NT2/D1 (cell line): ENCODE data around the gene TECTA.

ENCODE experiments used
- DNase-seq: peaks from one replicate; pipeline ENCODE4 v3.0.0-alpha.2; 2011; ENCODE audit warnings: low read depth, low spot score
- H3K27me3 ChIP-seq: 2 replicates; pipeline ENCODE4 v1.6.0; 2011; ENCODE audit warnings: mild to moderate bottlenecking; ENCODE audit not compliant: insufficient read length, insufficient read depth
- H3K36me3 ChIP-seq: 2 replicates; pipeline ENCODE4 v1.6.1; 2011; ENCODE audit warnings: mild to moderate bottlenecking, low read length, mixed read lengths; ENCODE audit not compliant: insufficient read depth, insufficient read length
- H3K4me1 ChIP-seq: 2 replicates; pipeline ENCODE4 v1.5.1; 2011; ENCODE audit not compliant: insufficient read depth, insufficient read length
- H3K4me3 ChIP-seq: 2 replicates; pipeline ENCODE4 v1.5.1; 2011; ENCODE audit warnings: low read depth; ENCODE audit not compliant: insufficient read length
- H3K9ac ChIP-seq: 2 replicates; pipeline ENCODE4 v1.6.0; 2011; ENCODE audit warnings: low read depth; ENCODE audit not compliant: insufficient read length
- H3K9me3 ChIP-seq: 2 replicates; pipeline ENCODE4 v1.5.1; 2011; ENCODE audit warnings: mild to moderate bottlenecking, low read length; ENCODE audit not compliant: insufficient read depth
- SUZ12 ChIP-seq: IDR thresholded peaks from 2 replicates; pipeline ENCODE4 v1.6.1; 2011; ENCODE audit not compliant: insufficient read length, insufficient read depth; ENCODE audit errors: extremely low read depth
- YY1 ChIP-seq: IDR thresholded peaks from 2 replicates; pipeline ENCODE4 v1.6.1; 2011; ENCODE audit not compliant: insufficient read length, insufficient read depth
- ZNF274 ChIP-seq: IDR thresholded peaks from 2 replicates; pipeline ENCODE4 v1.6.1; 2011; ENCODE audit warnings: mild to moderate bottlenecking, low read depth, low read length

Gene TECTA

DNA sequence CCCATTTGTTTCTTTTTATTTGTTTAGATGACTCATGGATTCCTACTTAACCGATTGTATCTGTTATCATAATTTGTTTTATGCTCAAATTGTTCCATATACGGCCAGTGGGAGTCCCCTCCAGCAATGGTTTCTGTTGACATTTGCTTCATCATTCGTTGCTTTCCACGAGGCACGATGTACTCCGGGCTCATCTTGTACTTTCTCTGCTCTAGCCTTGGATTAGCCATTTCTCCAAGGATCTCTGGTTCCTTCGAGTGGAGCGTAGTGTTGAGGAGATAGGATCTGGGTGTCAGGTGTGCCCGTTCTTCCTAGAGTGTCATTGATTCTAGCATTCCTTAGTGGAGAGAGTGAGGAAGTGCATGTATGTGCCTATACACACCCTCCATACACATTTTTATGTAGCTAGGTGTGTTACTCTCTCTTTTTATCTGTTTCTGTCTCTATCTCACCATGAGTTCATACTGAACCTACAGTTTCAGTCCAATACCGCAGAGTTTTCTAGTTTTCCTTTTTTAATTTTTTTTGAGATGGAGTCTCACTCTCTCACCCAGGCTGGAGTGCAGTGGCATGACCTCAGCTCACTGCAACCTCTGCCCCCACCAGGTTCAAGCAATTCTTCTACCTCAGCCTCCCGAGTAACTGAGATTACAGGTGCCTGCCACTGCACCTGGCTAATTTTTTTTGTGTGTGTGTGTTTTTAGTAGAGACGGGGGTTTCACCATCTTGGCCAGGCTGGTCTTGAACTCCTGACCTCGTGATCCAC is 31.4 kb downstream of the TECTA start:
- TF ChIP-seq YY1, result no peak
- Histone ChIP-seq H3K4me3 (no peak overlapping the region), H3K4me1 (no peaks in the 10 kb centered on the region), H3K9ac (no peak overlapping the region), H3K36me3 (no peaks in the 10 kb centered on the region), H3K27me3 (no peaks in the 10 kb centered on the region), H3K9me3 (no peaks in the 10 kb centered on the region)
- DNase-seq, result no peak

DNA sequence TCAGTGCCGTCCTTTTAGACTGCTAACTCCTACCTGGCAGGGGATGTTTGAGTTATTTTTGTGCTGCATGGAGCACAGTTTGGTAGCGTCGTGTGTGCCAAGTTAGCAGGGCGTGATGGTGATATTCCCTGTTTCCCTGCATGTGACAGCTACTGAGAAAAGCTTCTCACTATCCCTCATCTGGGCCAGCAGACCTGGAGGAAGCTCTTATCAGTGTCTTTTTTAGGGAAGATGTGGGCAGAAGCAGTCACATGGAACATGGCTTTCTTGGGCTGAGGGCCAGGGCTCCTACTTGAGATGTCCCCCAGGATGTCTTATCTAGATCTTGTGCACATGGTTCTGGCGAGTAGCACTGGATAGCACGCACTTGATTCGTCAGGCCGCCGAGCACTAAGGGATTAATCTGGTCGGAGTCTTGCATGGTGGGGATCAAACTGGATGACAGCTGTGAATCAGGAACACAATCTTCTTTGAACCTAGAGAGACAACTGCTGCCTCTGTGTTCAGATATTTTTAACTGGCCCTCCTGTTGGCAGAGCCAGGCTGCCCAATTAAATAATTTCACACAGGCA is 33.8 kb downstream of the TECTA start:
- TF ChIP-seq ZNF274 (no peak), SUZ12 (no peak), YY1 (no peak)
- Histone ChIP-seq H3K27me3 (no peaks in the 10 kb centered on the region), H3K36me3 (no peaks in the 10 kb centered on the region), H3K4me3 (no peak overlapping the region), H3K9ac (no peak overlapping the region), H3K9me3 (no peaks in the 10 kb centered on the region), H3K4me1 (no peaks in the 10 kb centered on the region)
- no peak for DNase-seq

- Histone ChIP-seq H3K4me3 (no peak overlapping the region), H3K27me3 (no peaks in the 10 kb centered on the region)
- no peak for TF ChIP-seq ZNF274
Measured at GRCh38 chr11:121137005-121137404, 36.0 kb downstream of the TECTA start.

DNA sequence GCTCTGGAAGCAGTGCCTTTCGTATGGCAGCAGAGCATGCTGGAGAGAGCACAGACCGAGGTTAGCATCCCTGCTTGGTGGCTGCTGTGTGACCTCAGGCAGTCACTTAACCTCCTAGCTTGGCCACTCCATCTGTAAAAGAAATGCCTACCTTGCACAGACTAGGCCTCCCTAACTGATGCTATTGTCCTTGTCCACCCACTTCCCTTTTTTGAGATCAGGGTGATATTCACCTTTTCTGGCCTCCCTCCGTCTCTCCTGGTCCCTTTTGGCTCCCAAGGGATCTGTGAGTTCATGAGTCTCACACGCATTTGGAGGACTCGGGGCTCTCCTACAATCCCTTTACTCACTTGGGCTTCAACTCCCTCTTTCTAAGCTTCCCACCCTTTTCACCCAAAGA is 37.2 kb downstream of the TECTA start:
- no peak overlapping the region for H3K4me3 ChIP-seq
- H3K36me3 ChIP-seq, result no peaks in the 10 kb centered on the region
- no peaks in the 10 kb centered on the region for H3K9me3 ChIP-seq
- no peak overlapping the region for H3K9ac ChIP-seq
- no peak for TF ChIP-seq SUZ12
- TF ChIP-seq YY1, result no peak
- no peak for TF ChIP-seq ZNF274
- H3K4me1 ChIP-seq, result no peaks in the 10 kb centered on the region
- no peak for DNase-seq
- no peaks in the 10 kb centered on the region for H3K27me3 ChIP-seq

More at GRCh38 chr11:121137005-121137404, 36.0 kb downstream of the TECTA start:
- no peak for DNase-seq
- Histone ChIP-seq H3K36me3 (no peaks in the 10 kb centered on the region), H3K9me3 (no peaks in the 10 kb centered on the region), H3K4me1 (no peaks in the 10 kb centered on the region), H3K9ac (no peak overlapping the region)

- Histone ChIP-seq H3K9ac (no peak overlapping the region), H3K27me3 (no peaks in the 10 kb centered on the region), H3K4me1 (peaks cover 2% of the 10 kb centered on the region), H3K9me3 (no peaks in the 10 kb centered on the region), H3K4me3 (no peak overlapping the region), H3K36me3 (no peaks in the 10 kb centered on the region)
- no peak for TF ChIP-seq SUZ12
- no peak for TF ChIP-seq ZNF274
- no peak for TF ChIP-seq YY1
- DNase-seq, result no peak
Measured at GRCh38 chr11:121140369-121140768, 39.3 kb downstream of the TECTA start.

DNA sequence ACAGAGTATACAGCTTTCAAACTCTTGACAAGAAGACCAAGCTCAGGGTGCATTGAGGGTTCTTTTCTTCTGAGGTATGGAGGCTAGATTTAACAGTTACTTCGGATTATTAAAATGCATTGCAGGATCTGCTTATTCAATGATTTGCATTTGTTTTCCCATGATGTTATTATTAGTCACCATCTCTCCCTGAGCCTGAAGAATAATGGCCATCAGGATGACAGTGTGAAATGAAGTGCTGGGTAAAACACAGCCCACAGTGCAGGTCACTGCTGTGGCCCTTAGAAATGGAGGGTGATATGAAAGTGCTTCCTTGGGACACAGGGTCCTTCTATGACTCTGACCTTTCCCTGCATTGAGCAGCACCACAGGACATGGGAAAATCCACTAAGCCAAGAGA is 40.0 kb downstream of the TECTA start:
- no peaks in the 10 kb centered on the region for H3K36me3 ChIP-seq
- H3K9me3 ChIP-seq, result no peaks in the 10 kb centered on the region
- H3K9ac ChIP-seq, result no peak overlapping the region
- TF ChIP-seq ZNF274 (no peak), SUZ12 (no peak), YY1 (no peak)
- H3K27me3 ChIP-seq, result no peaks in the 10 kb centered on the region
- DNase-seq, result no peak
- H3K4me3 ChIP-seq, result no peak overlapping the region
- H3K4me1 ChIP-seq, result peaks cover 2% of the 10 kb centered on the region

DNA sequence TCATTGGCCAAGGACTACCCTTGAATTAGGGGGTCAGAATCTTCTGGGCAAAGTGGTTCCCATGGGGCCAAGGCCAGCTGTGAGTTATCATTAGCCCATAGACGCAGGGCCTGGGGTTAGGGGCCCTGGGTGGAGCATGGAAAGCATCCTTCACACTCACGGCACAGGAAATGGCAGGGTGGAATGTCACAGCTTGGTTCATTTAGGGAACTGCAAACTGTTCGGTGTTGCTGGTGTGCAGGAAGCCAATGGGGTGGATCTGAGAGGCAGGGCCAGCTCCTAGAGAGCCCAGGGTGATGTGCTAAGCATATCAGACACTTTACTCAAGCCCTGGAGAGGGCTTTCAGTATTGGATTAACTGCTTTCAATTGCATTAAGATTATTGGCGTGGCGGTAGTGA is 42.9 kb downstream of the TECTA start:
- Histone ChIP-seq H3K36me3 (no peaks in the 10 kb centered on the region), H3K4me3 (no peak overlapping the region), H3K9me3 (no peaks in the 10 kb centered on the region), H3K27me3 (no peaks in the 10 kb centered on the region), H3K9ac (no peak overlapping the region), H3K4me1 (peaks cover 2% of the 10 kb centered on the region)
- no peak for DNase-seq
- TF ChIP-seq ZNF274, result no peak
- no peak for TF ChIP-seq YY1

GRCh38 chr11:121144723-121145122 is 43.7 kb downstream of the TECTA start:
- H3K4me3 ChIP-seq, result no peak overlapping the region
- no peaks in the 10 kb centered on the region for H3K9me3 ChIP-seq
- no peaks in the 10 kb centered on the region for H3K27me3 ChIP-seq
- H3K9ac ChIP-seq, result no peak overlapping the region
- peaks cover 2% of the 10 kb centered on the region for H3K4me1 ChIP-seq
- no peak for DNase-seq
- no peak for TF ChIP-seq ZNF274
- no peak for TF ChIP-seq SUZ12
- no peak for TF ChIP-seq YY1
- no peaks in the 10 kb centered on the region for H3K36me3 ChIP-seq
